Panc1 (cell line): Measurements from ENCODE around the gene EXOC3L4. TPM values are rescaled to one million over a fixed set of nuclear protein-coding genes. Genes with fewer than 3 reads are reported as not detected.
A peak's percentile ranks its signal among the peaks of the same experiment; 100 is the strongest.

ENCODE experiments used
- ATAC-seq: fragments of 200-7000 bp; cut with Tn5 transposase; 2 replicates; pipeline ENCODE4 v1.9.1; 2020; ENCODE audit warnings: mild to moderate bottlenecking, moderate library complexity
- BruUV-seq: library from RNA; stranded (reverse); fragments of 400-500 nt; replicated peaks from 2 replicates; lab custom pipeline; 2021; lab: Mats Ljungman, UMichigan
- CTCF ChIA-PET: fragments of 300-600 bp; sonication (Branson Sonifier 250); formaldehyde crosslinking; loops from one replicate; lab custom pipeline; 2022; ENCODE audit warnings: antibody characterized with exemption; lab: Charles Lee
- POLR2A ChIA-PET: fragments of 300-600 bp; sonication (Branson Sonifier 250); formaldehyde crosslinking; loops from one replicate; lab custom pipeline; 2022; ENCODE audit warnings: antibody characterized with exemption; lab: Charles Lee
- DNase-seq: peaks from one replicate; pipeline ENCODE4 v3.0.0-alpha.2; 2010; ENCODE audit warnings: low read depth, low spot score
- H3K27ac ChIP-seq: 2 replicates; pipeline ENCODE4 v1.5.1; 2011; ENCODE audit warnings: mild to moderate bottlenecking, low read length, inconsistent platforms
- H3K27me3 ChIP-seq: fragments of 200-500 bp; sonication (Bioruptor generic); 2 replicates; pipeline ENCODE4 v1.6.0; 2014; ENCODE audit warnings: low read length, inconsistent platforms; ENCODE audit not compliant: control insufficient read depth, insufficient read depth
- H3K36me3 ChIP-seq: fragments of 200-500 bp; sonication (Bioruptor generic); 2 replicates; pipeline ENCODE4 v1.5.1; 2014; ENCODE audit warnings: inconsistent platforms, mild to moderate bottlenecking, low read length, moderate library complexity; ENCODE audit not compliant: control insufficient read depth, insufficient read depth
- H3K4me1 ChIP-seq: 2 replicates; pipeline ENCODE4 v1.5.1; 2011; ENCODE audit warnings: inconsistent platforms, mild to moderate bottlenecking, low read length, moderate library complexity; ENCODE audit not compliant: control insufficient read depth, insufficient read depth
- H3K4me3 ChIP-seq, 2 experiments: 2 replicates each; pipeline ENCODE4 v1.5.1; 2011 to 2012; ENCODE audit warnings: low read depth in 2 of 2, low read length in 2 of 2, mild to moderate bottlenecking in 2 of 2, inconsistent platforms in 1 of 2, moderate library complexity in 1 of 2
- H3K9me3 ChIP-seq: fragments of 200-500 bp; sonication (Bioruptor generic); 2 replicates; pipeline ENCODE4 v1.5.1; 2014; ENCODE audit warnings: low read depth, mild to moderate bottlenecking, inconsistent platforms, low read length, moderate library complexity; ENCODE audit not compliant: control insufficient read depth, insufficient read depth
- CTCF ChIP-seq: fragments of 450-650 bp; IDR thresholded peaks from 2 replicates; pipeline ENCODE4 v1.5.1; 2017; ENCODE audit warnings: mild to moderate bottlenecking
- POLR2AphosphoS5 ChIP-seq: IDR thresholded peaks from 2 replicates; pipeline ENCODE4 v1.6.1; 2012; ENCODE audit warnings: mild to moderate bottlenecking, low read depth, low read length, moderate library complexity
- REST ChIP-seq, 2 experiments: IDR thresholded peaks; 2 replicates each; pipeline ENCODE4 v1.6.1; 2011 to 2012; ENCODE audit warnings: low read depth in 2 of 2, control low read depth in 1 of 2, low read length in 1 of 2, mild to moderate bottlenecking in 1 of 2, moderate library complexity in 1 of 2; ENCODE audit not compliant: insufficient read depth in 1 of 2
- SIN3A ChIP-seq: IDR thresholded peaks from 2 replicates; pipeline ENCODE4 v1.6.1; 2012; ENCODE audit warnings: low read depth, mild to moderate bottlenecking, low read length, moderate library complexity, borderline replicate concordance; ENCODE audit not compliant: insufficient read depth
- TCF7L2 ChIP-seq: IDR thresholded peaks from 2 replicates; pipeline ENCODE4 v1.6.1; 2011; ENCODE audit warnings: mild to moderate bottlenecking, low read depth, low read length, inconsistent platforms
- in situ Hi-C: cut with HindIII; loops from 2 replicates; pipeline ENCODE4 v1.10.0; 2016; ENCODE audit warnings: low sequenced_read_pairs, low pct_unique_long_range_greater_than_20kb
- intact Hi-C: fragments of 100-400 bp; cut with micrococcal nuclease; formaldehyde crosslinking; loops from one replicate; pipeline ENCODE4 v1.10.0; 2022; ENCODE audit not compliant: unreplicated experiment
- total RNA-seq: library from RNA; stranded (reverse); gene quantifications from one replicate; pipeline ENCODE4 v1.2.1, GENCODE V29; 2021; ENCODE audit not compliant: unreplicated experiment

EXOC3L4 gene
- total RNA-seq, 1 experiment from 2014 or later = 2.6 TPM

DNA sequence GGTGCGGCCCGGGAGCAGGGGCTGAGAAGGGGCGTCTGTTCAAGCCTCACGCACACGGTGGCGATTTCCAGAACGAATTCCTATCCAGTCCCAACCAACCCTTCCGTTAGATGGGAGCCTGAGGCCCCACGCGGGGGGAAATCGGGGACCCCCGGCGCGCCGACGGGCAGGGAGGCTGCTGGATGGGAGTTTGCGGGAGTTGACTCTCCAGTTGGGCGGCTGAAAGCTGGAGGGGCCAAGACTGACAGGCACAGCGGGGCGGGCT is 9.8 kb downstream of the EXOC3L4 start:
- intact Hi-C loops = loop anchor here (10.0 kb wide), 1 partner anchor 190 kb away; no protein-coding TSS in a partner anchor
- Histone ChIP-seq H3K4me1 (peaks cover 21% of the 10 kb centered on the region), H3K9me3 (no peaks in the 10 kb centered on the region), H3K4me3 (peak overlapping the region; percentile 17 to 33), H3K27me3 (no peaks in the 10 kb centered on the region), H3K36me3 (no peaks in the 10 kb centered on the region), H3K27ac (no peak overlapping the region)
- ATAC-seq (no peak), DNase-seq (no peak)
- in situ Hi-C loops = no loop called here
- ChIA-PET POLR2A (no interaction called here), CTCF (interaction anchor here (0.6 to 2.2 kb wide), 11 partner anchors 9 to 238 kb away, joined by 3 to 13 read pairs (median 5); no protein-coding TSS in a partner anchor)
- BruUV-seq = no TSS peak
- TF ChIP-seq TCF7L2 (no peak), REST (IDR thresholded peaks at IDR 0.05; ENCODE audit: insufficient read depth in 1 of 2, low read depth in 2 of 2, low read length in 1 of 2) (no peak), POLR2AphosphoS5 (no peak), SIN3A (no peak), CTCF (no peak)

DNA sequence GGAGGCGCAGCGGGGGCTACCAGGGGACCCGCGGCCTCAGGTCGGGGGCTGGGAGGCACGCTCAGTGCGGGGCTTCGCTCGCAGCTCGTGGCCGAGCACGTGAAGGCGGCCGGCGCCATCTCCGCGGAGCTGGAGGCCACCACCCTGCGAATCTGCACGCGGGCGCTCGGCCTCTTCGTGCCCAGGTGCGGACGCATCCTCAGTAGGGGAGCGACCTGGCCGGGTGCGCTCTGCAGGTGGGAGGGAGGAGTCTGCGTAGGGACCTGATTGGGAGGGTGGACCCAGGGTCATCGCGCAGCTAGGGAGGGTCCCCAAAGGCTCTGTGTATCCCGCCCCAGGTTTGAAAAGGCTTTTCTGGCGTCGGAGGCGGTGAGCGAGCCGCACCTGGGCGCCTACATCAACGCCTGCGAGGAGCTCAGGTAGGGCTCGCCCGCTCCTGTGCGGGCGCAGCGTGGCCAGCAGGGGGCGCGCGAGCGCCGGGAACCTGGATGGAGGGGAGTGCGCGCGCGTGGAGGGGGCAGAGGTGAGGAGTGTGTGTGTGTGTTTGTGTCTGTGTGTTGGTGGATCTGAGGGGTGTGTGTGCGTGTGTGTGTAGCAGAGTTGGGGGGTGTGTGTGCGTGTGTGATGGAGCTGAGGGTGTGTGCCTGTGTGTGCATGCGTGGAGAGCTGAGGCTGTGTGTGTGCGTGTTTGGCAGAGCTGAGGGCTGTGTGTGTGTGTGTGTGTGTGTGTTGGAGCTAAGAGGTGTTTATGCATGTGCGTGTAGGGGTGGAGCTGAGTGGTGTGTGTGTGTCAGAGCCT is 10.3 kb downstream of the EXOC3L4 start:
- in situ Hi-C loops = no loop called here

More for the DNA sequence above, 10.3 kb downstream of the EXOC3L4 start:
- CTCF ChIA-PET = interaction anchor here (0.6 to 2.2 kb wide), 16 partner anchors 9 to 237 kb away, joined by 3 to 13 read pairs (median 5); no protein-coding TSS in a partner anchor
- TF ChIP-seq CTCF = peak; percentile 93
- no peak for TF ChIP-seq REST (IDR thresholded peaks at IDR 0.05; ENCODE audit: insufficient read depth in 1 of 2, low read depth in 2 of 2, low read length in 1 of 2)
- TF ChIP-seq SIN3A = no peak
- TF ChIP-seq TCF7L2 = no peak
- no peak for TF ChIP-seq POLR2AphosphoS5
- DNase-seq (no peak), ATAC-seq (peak; percentile 65)
- Histone ChIP-seq H3K27me3 (no peaks in the 10 kb centered on the region), H3K27ac (peak overlapping the region; percentile 63; the same call in 1 of the 2 replicates), H3K4me3 (peak overlapping the region in 1 of 2 experiments; percentile 24; a peak in 1 of 4 replicates), H3K4me1 (peaks cover 16% of the 10 kb centered on the region), H3K9me3 (no peaks in the 10 kb centered on the region), H3K36me3 (no peaks in the 10 kb centered on the region)
- POLR2A ChIA-PET = interaction anchor here (0.6 to 0.7 kb wide), 2 partner anchors 160 to 180 kb away, joined by 3 to 5 read pairs; no protein-coding TSS in a partner anchor
- no TSS peak for BruUV-seq
- intact Hi-C loops = loop anchor here (10.0 kb wide), 1 partner anchor 190 kb away; no protein-coding TSS in a partner anchor
